Breast epithelium (tissue), 4 donors: Measurements from ENCODE around the gene STXBP5. TPM values are rescaled to one million over a fixed set of nuclear protein-coding genes. Genes with fewer than 3 reads are reported as not detected.
"Not testable (repeated sequence)": the region's sequence is repeated elsewhere in the genome, so short reads cannot be mapped to it uniquely, and the experiment has no call there.

Experiments
- DNase-seq, 2 donors: peaks; one replicate each; pipeline ENCODE4 v3.0.0-alpha.2; 2019; ENCODE audit warnings: low spot score in 2 of 2
- H3K27ac ChIP-seq, 2 donors: fragments of 200-600 bp; sonication (generic) in 1 of 2; one replicate each; pipeline ENCODE4 v1.5.1; 2016 to 2019; ENCODE audit warnings: mild to moderate bottlenecking in 1 of 2
- H3K27me3 ChIP-seq, 2 donors: fragments of 200-600 bp; sonication (generic) in 1 of 2; one replicate each; pipeline versions ENCODE4 v1.5.1 to v1.6.0; 2017 to 2019; ENCODE audit warnings: control low read depth in 1 of 2, mild to moderate bottlenecking in 1 of 2
- H3K36me3 ChIP-seq: fragments of 200-600 bp; one replicate; pipeline ENCODE4 v1.5.1; 2019
- H3K4me1 ChIP-seq, 2 donors: fragments of 200-600 bp; sonication (generic); one replicate each; pipeline ENCODE4 v1.5.1; 2016 to 2019; ENCODE audit warnings: control low read depth in 1 of 2
- H3K4me3 ChIP-seq, 3 donors: fragments of 200-600 bp; sonication (generic); 1 replicate in 2 of 3; 2 replicates in 1 of 3; pipeline ENCODE4 v1.5.1; 2016 to 2019; ENCODE audit warnings: mild to moderate bottlenecking in 3 of 3, moderate library complexity in 2 of 3
- H3K9me3 ChIP-seq, 2 donors: fragments of 200-600 bp; sonication (generic) in 1 of 2; one replicate each; pipeline ENCODE4 v1.5.1; 2016 to 2019; ENCODE audit warnings: control low read depth in 1 of 2
- POLR2A ChIP-seq: fragments of 450-650 bp; IDR thresholded peaks from one replicate; pipeline ENCODE4 v1.6.1; 2016; ENCODE audit warnings: antibody characterized with exemption, mild to moderate bottlenecking, moderate library complexity
- POLR2AphosphoS5 ChIP-seq, 3 donors: sonication (generic); formaldehyde crosslinking; IDR thresholded peaks; one replicate each; pipeline ENCODE4 v1.6.1; 2017; ENCODE audit warnings: antibody characterized with exemption in 3 of 3
- intact Hi-C: fragments of 100-400 bp; cut with DNase I; formaldehyde crosslinking; loops from one replicate; pipeline ENCODE4 v1.15.1; 2023; ENCODE audit warnings: low total_unique reads
- total RNA-seq, 3 donors: library from RNA; depleted of rRNA; stranded (reverse); fragments of >200 nt; gene quantifications; one replicate each; pipeline ENCODE4 v1.1.0, GENCODE V29; 2016
- TF ChIP-seq, protein P1 (sequence below), 3 donors: fragments of 450-650 bp; IDR thresholded peaks; one replicate each; pipeline ENCODE4 v1.5.1; 2016 to 2017; ENCODE audit warnings: antibody characterized with exemption in 3 of 3, mild to moderate bottlenecking in 3 of 3, moderate library complexity in 3 of 3

Gene STXBP5
- total RNA-seq, 3 donors from 2014 or later: 21.3 to 43.6 (median 26.9) TPM

DNA sequence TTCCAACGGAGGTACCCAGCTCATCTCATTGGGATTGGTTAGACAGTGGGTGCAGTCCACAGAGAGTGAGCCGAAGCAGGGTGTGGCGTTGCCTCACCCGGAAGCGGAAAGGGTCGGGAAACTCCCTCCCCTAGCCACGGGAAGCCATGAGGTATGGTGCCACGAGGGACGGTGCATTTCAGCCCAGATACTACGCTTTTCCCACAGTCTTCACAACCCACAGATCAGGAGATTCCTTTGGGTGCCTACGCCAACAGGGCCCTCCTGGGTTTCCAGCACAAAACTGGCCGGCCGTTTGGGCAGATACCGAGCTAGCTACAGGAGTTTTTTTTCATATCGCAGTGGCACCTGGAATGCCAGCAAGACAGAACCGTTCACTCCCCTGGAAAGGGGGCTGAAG, 46.9 kb downstream of the STXBP5 start:
- intact Hi-C loops: no loop called here
- Histone ChIP-seq H3K27ac (no peak overlapping the region), H3K4me3 (no peak overlapping the region), H3K4me1 (no peaks in the 10 kb centered on the region), H3K27me3 (no peaks in the 10 kb centered on the region), H3K36me3 (no peaks in the 10 kb centered on the region), H3K9me3 (no peaks in the 10 kb centered on the region)
- no peak for DNase-seq
- no peak for TF ChIP-seq POLR2AphosphoS5 (IDR thresholded peaks at IDR 0.05)
- TF ChIP-seq POLR2A: no peak
- TF ChIP-seq, protein P1, sequence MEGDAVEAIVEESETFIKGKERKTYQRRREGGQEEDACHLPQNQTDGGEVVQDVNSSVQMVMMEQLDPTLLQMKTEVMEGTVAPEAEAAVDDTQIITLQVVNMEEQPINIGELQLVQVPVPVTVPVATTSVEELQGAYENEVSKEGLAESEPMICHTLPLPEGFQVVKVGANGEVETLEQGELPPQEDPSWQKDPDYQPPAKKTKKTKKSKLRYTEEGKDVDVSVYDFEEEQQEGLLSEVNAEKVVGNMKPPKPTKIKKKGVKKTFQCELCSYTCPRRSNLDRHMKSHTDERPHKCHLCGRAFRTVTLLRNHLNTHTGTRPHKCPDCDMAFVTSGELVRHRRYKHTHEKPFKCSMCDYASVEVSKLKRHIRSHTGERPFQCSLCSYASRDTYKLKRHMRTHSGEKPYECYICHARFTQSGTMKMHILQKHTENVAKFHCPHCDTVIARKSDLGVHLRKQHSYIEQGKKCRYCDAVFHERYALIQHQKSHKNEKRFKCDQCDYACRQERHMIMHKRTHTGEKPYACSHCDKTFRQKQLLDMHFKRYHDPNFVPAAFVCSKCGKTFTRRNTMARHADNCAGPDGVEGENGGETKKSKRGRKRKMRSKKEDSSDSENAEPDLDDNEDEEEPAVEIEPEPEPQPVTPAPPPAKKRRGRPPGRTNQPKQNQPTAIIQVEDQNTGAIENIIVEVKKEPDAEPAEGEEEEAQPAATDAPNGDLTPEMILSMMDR (IDR thresholded peaks at IDR 0.05): no peak

DNA sequence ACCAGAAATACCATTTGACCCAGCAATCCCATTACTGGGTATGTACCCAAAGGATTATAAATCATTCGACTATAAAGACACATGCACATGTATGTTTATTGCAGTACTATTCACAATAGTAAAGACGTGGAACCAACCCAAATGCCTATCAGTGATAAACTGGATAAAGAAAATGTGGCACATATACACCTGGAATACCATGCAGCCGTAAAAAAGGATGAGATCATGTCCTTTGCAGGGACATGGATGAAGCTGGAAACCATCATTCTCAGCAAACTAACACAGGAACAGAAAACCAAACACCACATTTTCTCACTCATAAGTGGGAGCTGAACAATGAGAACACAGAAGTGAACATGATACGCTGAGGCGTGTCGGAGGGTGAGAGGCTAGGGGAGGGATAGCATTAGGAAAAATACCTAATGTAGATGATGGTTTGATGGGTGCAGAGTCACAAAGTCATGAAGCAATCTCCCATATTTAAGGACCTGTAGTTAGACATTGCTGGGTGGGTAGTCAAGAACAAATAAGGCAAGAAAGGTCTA, 50.8 kb downstream of the STXBP5 start:
- H3K27me3 ChIP-seq, H3K4me3 ChIP-seq, intact Hi-C loops, H3K9me3 ChIP-seq, DNase-seq, H3K36me3 ChIP-seq, H3K27ac ChIP-seq, H3K4me1 ChIP-seq: not testable (repeated sequence)

DNA sequence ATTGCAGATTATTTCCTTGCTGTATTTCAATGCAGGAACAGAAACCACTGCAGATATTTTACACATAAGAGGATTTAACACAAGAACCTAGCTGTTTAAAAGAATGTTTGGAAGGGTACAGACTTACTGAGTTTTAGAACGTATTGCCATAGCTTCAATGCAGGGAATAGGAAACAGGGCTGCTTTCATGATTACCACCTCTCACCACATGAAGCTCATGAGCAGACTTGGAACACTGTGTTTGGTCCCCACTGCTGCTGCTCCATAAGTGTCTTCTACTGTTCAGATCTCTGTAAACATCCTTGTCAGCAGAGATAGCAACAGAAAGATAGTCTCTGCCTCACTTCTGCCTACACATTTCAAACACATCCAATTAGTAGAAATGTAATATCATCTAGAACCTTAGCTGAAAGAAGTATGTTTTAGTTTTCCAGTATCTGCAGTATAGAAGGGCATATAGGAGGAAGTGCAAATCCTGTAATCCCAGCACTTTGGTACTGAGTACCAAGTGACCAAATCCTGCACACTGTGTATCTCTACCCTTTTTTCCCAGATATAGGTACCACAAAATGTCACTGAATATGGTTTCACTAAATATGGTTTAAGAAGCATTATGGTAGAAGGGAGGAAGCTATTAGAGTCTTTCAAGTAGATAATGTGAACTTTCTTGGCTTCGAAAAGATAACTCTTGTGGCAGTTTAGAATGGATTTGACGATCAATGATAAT, 51.9 kb downstream of the STXBP5 start:
- no peak for TF ChIP-seq POLR2A
- TF ChIP-seq, protein P1 (IDR thresholded peaks at IDR 0.05): no peak
- no peak for TF ChIP-seq POLR2AphosphoS5 (IDR thresholded peaks at IDR 0.05)
- peaks cover 0 to 6% of the 10 kb centered on the region in 2 donors for H3K9me3 ChIP-seq
- no peak overlapping the region for H3K4me3 ChIP-seq
- no peaks in the 10 kb centered on the region for H3K4me1 ChIP-seq
- no peaks in the 10 kb centered on the region for H3K27me3 ChIP-seq
- intact Hi-C loops: no loop called here
- H3K36me3 ChIP-seq: no peaks in the 10 kb centered on the region
- DNase-seq: no peak
- H3K27ac ChIP-seq: no peak overlapping the region

DNA sequence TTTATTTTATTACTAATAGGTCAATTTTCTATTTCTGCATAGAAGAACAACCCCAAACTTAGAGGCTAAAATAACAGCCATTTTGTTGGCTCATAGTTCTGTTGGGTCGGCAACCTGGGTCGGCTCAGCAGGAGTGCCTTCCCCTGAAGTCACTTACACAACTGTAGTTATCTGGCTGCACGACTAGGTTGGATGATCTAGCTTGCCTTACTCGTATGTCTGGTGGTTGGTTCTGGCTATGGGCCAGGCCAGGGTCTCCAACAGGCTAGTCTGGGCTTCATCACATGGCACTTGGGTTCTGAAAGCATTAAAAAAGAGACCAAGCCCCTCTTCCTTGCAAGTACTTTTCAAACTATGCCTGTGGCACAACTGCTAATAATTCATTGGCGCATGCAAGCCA, 53.5 kb downstream of the STXBP5 start:
- no peak for DNase-seq
- no peaks in the 10 kb centered on the region for H3K36me3 ChIP-seq
- intact Hi-C loops: no loop called here
- H3K4me1 ChIP-seq: no peaks in the 10 kb centered on the region
- peaks cover 0 to 6% of the 10 kb centered on the region in 2 donors for H3K9me3 ChIP-seq
- no peak overlapping the region for H3K4me3 ChIP-seq
- H3K27me3 ChIP-seq: no peaks in the 10 kb centered on the region
- TF ChIP-seq, protein P1 (IDR thresholded peaks at IDR 0.05): no peak
- TF ChIP-seq POLR2A (no peak), POLR2AphosphoS5 (IDR thresholded peaks at IDR 0.05) (no peak)
- no peak overlapping the region for H3K27ac ChIP-seq

DNA sequence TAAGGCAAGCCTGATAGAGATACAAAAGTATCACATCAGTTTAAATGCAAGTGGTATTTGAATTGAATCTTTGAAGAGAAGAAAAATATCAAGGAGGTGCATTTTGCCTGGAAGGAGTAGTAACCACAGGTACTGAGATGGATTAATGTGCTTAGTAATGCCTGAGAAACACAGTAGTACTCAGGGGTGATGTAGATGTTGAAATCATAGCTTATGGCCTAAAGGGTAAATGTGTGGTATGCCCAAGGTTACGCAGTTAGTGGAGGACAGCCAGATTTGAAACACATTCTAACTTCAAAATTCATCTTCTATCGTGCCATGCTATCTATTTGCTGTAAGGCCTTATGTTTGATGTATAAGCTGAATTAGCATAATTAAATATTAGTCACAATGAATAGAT, 55.9 kb downstream of the STXBP5 start:
- no peak for DNase-seq
- Histone ChIP-seq H3K36me3 (no peaks in the 10 kb centered on the region), H3K4me1 (no peaks in the 10 kb centered on the region), H3K4me3 (no peak overlapping the region), H3K27ac (no peak overlapping the region), H3K9me3 (peaks cover 0 to 6% of the 10 kb centered on the region in 2 donors), H3K27me3 (no peaks in the 10 kb centered on the region)
- intact Hi-C loops: no loop called here
- TF ChIP-seq POLR2A (no peak), POLR2AphosphoS5 (IDR thresholded peaks at IDR 0.05) (no peak)
- TF ChIP-seq, protein P1 (IDR thresholded peaks at IDR 0.05): no peak
